NCI-H1105 (cell line): ENCODE results near the gene STK4.

Experiments
- DNase-seq: peaks from one replicate; lab custom pipeline; 2025; lab: John Stamatoyannopoulos, UW

STK4 gene

GRCh38 chr20:45028424-45029136 is 62.3 kb downstream of the STK4 start:
- DNase-seq: no peak

- no peak for DNase-seq
These were observed 63.6 kb downstream of the STK4 start for GRCh38 chr20:45029884-45030283.

- no peak for DNase-seq
These were observed 66.0 kb downstream of the STK4 start for GRCh38 chr20:45032276-45032675.

- DNase-seq: no peak
These were observed 66.5 kb downstream of the STK4 start for GRCh38 chr20:45032781-45033180.

- no peak for DNase-seq
These were observed 68.1 kb downstream of the STK4 start for GRCh38 chr20:45034436-45034835.

- no peak for DNase-seq
These were observed 69.9 kb downstream of the STK4 start for GRCh38 chr20:45036044-45036755.

- DNase-seq: no peak
These were observed 70.7 kb downstream of the STK4 start for GRCh38 chr20:45037050-45037449.

GRCh38 chr20:45037635-45038034 is 71.3 kb downstream of the STK4 start:
- no peak for DNase-seq

GRCh38 chr20:45038745-45039474 is 72.6 kb downstream of the STK4 start:
- no peak for DNase-seq

GRCh38 chr20:45039475-45039820 is 73.1 kb downstream of the STK4 start:
- DNase-seq: no peak

- DNase-seq: peak; percentile 46
These were observed 75.4 kb downstream of the STK4 start for GRCh38 chr20:45041464-45042337.

GRCh38 chr20:45042978-45043377 is 76.7 kb downstream of the STK4 start:
- DNase-seq: no peak

- peak; percentile 58 for DNase-seq
These were observed 77.8 kb downstream of the STK4 start for GRCh38 chr20:45044084-45044573.

- DNase-seq: no peak
These were observed 78.3 kb downstream of the STK4 start for GRCh38 chr20:45044601-45045000.

- no peak for DNase-seq
These were observed 81.3 kb downstream of the STK4 start for GRCh38 chr20:45047581-45048119.

GRCh38 chr20:45049438-45049837 is 83.1 kb downstream of the STK4 start:
- no peak for DNase-seq

- DNase-seq: no peak
These were observed 83.7 kb downstream of the STK4 start for GRCh38 chr20:45049904-45050471.

- DNase-seq: no peak
These were observed 85.1 kb downstream of the STK4 start for GRCh38 chr20:45051204-45052060.

- DNase-seq: no peak
These were observed 86.6 kb downstream of the STK4 start for GRCh38 chr20:45052698-45053429.
